Spleen (tissue), 11 donors: ENCODE measurements around the gene ARHGAP36. TPM values are rescaled to one million over a fixed set of nuclear protein-coding genes. Genes with fewer than 3 reads are reported as not detected.

Experiments used
- DNase-seq: peaks from one replicate; pipeline ENCODE4 v3.0.0-alpha.2; 2020
- H3K27ac ChIP-seq, 8 donors: fragments of 200-600 bp; sonication (generic) in 7 of 8; 1 replicate in 4 of 8; 2 replicates in 4 of 8; pipeline versions ENCODE4 v1.5.0 to v1.8.0; 2016 to 2021; ENCODE audit warnings: inconsistent platforms in 4 of 8, mild to moderate bottlenecking in 4 of 8, moderate library complexity in 1 of 8
- H3K27me3 ChIP-seq, 7 donors: fragments of 200-600 bp; sonication (generic) in 6 of 7; replicated peaks in 1 of 7; 1 replicate in 4 of 7; 2 replicates in 3 of 7; pipeline versions ENCODE4 v1.5.0 to v1.8.0; 2016 to 2021; ENCODE audit warnings: inconsistent platforms in 3 of 7, mild to moderate bottlenecking in 1 of 7
- H3K36me3 ChIP-seq, 6 donors: fragments of 200-600 bp; sonication (generic) in 5 of 6; 1 replicate in 4 of 6; 2 replicates in 2 of 6; pipeline versions ENCODE4 v1.5.0 to v1.8.0; 2016 to 2021; ENCODE audit warnings: inconsistent platforms in 2 of 6
- H3K4me1 ChIP-seq, 6 donors: fragments of 200-600 bp; sonication (generic) in 5 of 6; 1 replicate in 3 of 6; 2 replicates in 3 of 6; pipeline versions ENCODE4 v1.5.0 to v1.8.0; 2016 to 2021; ENCODE audit warnings: inconsistent platforms in 3 of 6
- H3K4me3 ChIP-seq, 8 donors: fragments of 200-600 bp; sonication (generic) in 7 of 8; 1 replicate in 4 of 8; 2 replicates in 4 of 8; pipeline versions ENCODE4 v1.5.0 to v1.8.0; 2016 to 2021; ENCODE audit warnings: inconsistent platforms in 4 of 8, mild to moderate bottlenecking in 4 of 8, moderate library complexity in 2 of 8
- H3K9me3 ChIP-seq, 8 donors: fragments of 200-600 bp; sonication (generic) in 7 of 8; 1 replicate in 4 of 8; 2 replicates in 4 of 8; pipeline versions ENCODE4 v1.5.0 to v1.8.0; 2016 to 2021; ENCODE audit warnings: inconsistent platforms in 4 of 8
- POLR2A ChIP-seq, 3 donors: fragments of 450-650 bp; IDR thresholded peaks; one replicate each; pipeline ENCODE4 v1.5.1; 2017; ENCODE audit warnings: antibody characterized with exemption in 3 of 3, mild to moderate bottlenecking in 1 of 3
- POLR2AphosphoS5 ChIP-seq, 3 donors: sonication (generic); formaldehyde crosslinking; IDR thresholded peaks; one replicate each; pipeline ENCODE4 v1.5.1; 2017; ENCODE audit warnings: antibody characterized with exemption in 3 of 3
- WGBS, 5 donors: extraction: QIAGEN DNeasy Blood & Tissue Kit in 3 of 5; methylation state at CpG; one replicate each; pipeline versions ENCODE4 v1.1.5 to v1.1.7; 2013 to 2018; 5-methylcytosine and 5-hydroxymethylcytosine counted together
- intact Hi-C: fragments of 100-400 bp; cut with DNase I; formaldehyde crosslinking; loops from one replicate; pipeline ENCODE4 v1.15.0; 2023; ENCODE audit warnings: low total_unique reads
- polyA plus RNA-seq, 3 donors: library from polyadenylated mRNA; stranded (reverse); fragments of 200-250 nt; gene quantifications; one replicate each; pipeline ENCODE4 v1.2.1, GENCODE V29; 2013
- total RNA-seq, 7 donors: library from RNA; depleted of rRNA in 3 of 7; stranded (reverse); fragments of >200 nt in 3 of 7; fragmentation: NEBNext Ultra II Directional in 4 of 7; extraction: Animal tissue kit (Norgen Biotek cat#: 25700) in 4 of 7; gene quantifications; one replicate each; pipeline versions ENCODE4 v1.1.0 to v1.2.1, GENCODE V29; 2016 to 2021
- TF ChIP-seq, protein P1 (sequence below), 11 experiments: fragments of 200-600 bp in 7 of 11; fragments of 450-650 bp in 4 of 11; sonication (generic) in 4 of 11; IDR thresholded peaks in 8 of 11; conservative IDR thresholded peaks in 3 of 11; 1 replicate in 7 of 11; 2 replicates in 4 of 11; pipeline versions ENCODE4 v1.4.0 to v1.8.0; 2016 to 2021; ENCODE audit warnings: antibody characterized with exemption in 11 of 11, inconsistent platforms in 4 of 11, mild to moderate bottlenecking in 1 of 11
- donor health status: healthy with polysubstance abuse.
- donor health status: DM: no; HTN: no; CAD: no; lungs with moderate emphysema.
- donor health status: DM: no; HTN: no; CAD: no.
- donor health status: Bipolar disorder and iron deficiency.
- donor health status: healthy.
- donor health status: DM: no; HTN: no; CAD: no.
- donor health status: DM: yes; HTN: yes; CAD: no.

The ARHGAP36 gene
- total and polyA plus RNA-seq, 10 donors, result not detected

DNA sequence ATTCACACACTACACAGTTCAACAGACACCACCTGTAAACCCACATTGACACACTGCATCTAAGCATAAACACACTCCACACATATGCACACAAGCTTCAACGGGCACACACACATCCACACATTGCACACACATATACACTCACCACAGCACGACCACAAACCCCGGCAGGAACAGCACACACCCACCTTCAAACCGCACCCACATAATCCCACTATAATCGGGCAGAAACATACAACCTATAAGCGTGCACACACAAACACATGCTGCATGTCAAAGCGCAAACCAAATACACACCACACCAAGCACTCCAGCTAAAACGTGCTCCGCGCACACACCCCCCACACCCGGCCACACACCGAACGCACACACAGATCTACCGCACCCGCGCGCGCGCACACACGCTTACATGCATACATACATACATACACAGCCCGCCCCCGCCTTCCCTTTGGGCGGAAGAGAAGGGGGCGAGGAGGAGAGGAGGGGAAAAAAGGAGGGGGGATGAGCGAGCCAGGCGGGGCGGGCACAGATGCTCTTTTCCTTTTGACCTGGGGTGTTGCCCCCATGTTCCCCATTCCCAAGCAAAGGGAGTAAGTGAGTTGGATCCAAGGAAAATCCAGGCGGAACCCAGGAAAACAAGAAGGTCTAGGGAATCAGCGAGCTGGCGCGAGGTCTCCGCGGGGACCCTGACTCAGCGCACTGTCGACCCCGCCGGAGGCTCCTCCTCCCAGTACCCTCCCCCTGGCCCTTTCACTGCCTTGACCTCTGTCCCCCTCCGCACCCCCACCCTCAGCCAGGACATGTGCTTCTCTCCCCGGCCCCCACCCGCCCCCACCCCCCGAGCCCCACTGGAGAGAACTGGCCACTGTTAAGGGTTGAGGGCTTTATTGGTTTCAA is 9.9 kb downstream of the ARHGAP36 start:
- Histone ChIP-seq H3K4me3 (no peak overlapping the region), H3K27ac (no peak overlapping the region), H3K4me1 (no peaks in the 10 kb centered on the region), H3K27me3 (peaks cover 2 to 68% (median 41%) of the 10 kb centered on the region in 7 donors), H3K36me3 (no peaks in the 10 kb centered on the region), H3K9me3 (no peaks in the 10 kb centered on the region)
- no peak for DNase-seq
- intact Hi-C loops, result no loop called here
- TF ChIP-seq, protein P1, sequence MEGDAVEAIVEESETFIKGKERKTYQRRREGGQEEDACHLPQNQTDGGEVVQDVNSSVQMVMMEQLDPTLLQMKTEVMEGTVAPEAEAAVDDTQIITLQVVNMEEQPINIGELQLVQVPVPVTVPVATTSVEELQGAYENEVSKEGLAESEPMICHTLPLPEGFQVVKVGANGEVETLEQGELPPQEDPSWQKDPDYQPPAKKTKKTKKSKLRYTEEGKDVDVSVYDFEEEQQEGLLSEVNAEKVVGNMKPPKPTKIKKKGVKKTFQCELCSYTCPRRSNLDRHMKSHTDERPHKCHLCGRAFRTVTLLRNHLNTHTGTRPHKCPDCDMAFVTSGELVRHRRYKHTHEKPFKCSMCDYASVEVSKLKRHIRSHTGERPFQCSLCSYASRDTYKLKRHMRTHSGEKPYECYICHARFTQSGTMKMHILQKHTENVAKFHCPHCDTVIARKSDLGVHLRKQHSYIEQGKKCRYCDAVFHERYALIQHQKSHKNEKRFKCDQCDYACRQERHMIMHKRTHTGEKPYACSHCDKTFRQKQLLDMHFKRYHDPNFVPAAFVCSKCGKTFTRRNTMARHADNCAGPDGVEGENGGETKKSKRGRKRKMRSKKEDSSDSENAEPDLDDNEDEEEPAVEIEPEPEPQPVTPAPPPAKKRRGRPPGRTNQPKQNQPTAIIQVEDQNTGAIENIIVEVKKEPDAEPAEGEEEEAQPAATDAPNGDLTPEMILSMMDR (IDR thresholded peaks at IDR 0.05 in 8 of 11, conservative IDR thresholded peaks at IDR 0.05 in 3 of 11), result no peak
- TF ChIP-seq POLR2A (IDR thresholded peaks at IDR 0.05), result no peak
- no peak for TF ChIP-seq POLR2AphosphoS5 (IDR thresholded peaks at IDR 0.05)
- WGBS, 5 donors, result 0 to 45% (median 3%) methylated on average over 17 to 41 of the region's 41 CpGs

DNA sequence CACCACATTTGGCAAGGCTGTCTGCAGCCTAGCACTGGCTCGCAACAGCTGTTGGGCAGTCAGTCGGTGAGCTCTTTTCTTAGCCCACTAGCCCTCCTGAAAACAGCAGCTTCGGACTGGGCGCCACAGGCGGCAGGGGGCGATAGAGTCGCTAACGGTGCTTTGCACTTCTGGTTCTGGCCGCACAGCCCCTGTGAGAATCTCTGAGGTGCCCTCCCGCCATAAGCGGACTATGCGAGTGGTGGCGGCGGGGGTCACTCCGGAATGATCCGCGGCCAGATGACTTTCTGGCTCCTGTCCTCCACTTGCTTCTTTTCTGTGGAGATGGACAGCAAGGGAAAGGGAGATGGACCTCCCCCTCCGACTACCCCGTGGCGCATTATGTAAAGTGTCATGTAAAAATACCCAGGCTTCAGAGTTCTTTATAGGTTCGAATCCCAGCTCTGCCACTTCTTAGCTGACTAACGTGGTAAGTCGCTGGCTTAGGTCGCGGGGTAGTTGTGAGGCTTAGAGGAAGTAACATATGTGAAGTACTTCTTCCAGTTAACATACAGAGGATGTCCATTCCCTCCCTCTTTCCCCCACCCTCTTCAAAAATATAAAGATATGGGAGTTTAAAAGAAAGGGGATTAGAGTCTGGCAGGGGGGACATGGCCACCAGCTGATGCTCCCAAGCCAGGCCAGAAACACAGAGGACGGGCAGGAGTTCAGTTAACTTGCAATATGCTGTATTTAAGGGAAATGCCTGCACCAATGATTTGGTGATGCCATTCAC is 11.0 kb downstream of the ARHGAP36 start:
- Histone ChIP-seq H3K27me3 (peaks cover 3 to 75% (median 47%) of the 10 kb centered on the region in 7 donors), H3K27ac (no peak overlapping the region), H3K36me3 (no peaks in the 10 kb centered on the region), H3K9me3 (no peaks in the 10 kb centered on the region), H3K4me3 (no peak overlapping the region), H3K4me1 (no peaks in the 10 kb centered on the region)
- 8 to 44% (median 24%) methylated on average over 9 to 26 of the region's 26 CpGs for WGBS, 5 donors
- TF ChIP-seq, protein P1 (IDR thresholded peaks at IDR 0.05 in 8 of 11, conservative IDR thresholded peaks at IDR 0.05 in 3 of 11), result no peak
- TF ChIP-seq POLR2A (IDR thresholded peaks at IDR 0.05) (no peak), POLR2AphosphoS5 (IDR thresholded peaks at IDR 0.05) (no peak)
- intact Hi-C loops, result no loop called here
- no peak for DNase-seq

DNA sequence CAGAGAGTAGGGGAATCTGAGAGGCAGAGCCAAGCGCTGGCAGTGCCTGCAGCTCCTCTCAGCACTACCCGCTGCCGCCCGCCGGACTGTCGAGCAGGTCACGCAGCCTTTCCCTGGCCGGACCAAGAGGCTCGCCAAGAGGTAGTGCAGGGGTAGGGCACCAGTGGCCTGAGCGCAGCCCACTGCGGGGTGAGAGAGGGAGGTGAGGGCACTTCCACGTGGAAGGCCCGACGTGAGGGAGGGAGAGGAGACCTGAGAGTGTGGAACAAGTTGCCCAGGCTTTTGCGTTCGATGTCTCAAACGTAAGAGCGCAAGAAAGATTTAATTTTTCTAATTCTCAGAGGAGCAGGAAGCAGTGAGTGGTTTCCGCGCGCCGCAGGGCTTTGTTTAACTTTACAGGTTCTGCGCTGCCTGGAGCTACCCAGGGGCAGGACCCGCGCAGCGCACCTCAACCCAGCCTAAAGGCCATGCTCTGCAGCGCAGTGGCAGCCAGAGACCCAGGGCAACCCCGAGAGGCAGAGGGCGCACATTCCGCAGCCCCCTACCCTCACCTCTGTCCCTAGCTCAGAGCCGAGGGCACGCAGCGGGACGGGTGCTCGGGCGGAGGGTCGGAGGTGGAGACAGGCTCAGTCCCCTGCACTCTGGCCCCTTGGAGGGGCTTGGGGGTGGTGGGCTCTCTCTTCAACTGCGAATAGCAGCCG is 14.9 kb downstream of the ARHGAP36 start:
- no peak for TF ChIP-seq POLR2A (IDR thresholded peaks at IDR 0.05)
- TF ChIP-seq, protein P1 (IDR thresholded peaks at IDR 0.05 in 8 of 11, conservative IDR thresholded peaks at IDR 0.05 in 3 of 11), result no peak
- no peak for TF ChIP-seq POLR2AphosphoS5 (IDR thresholded peaks at IDR 0.05)
- H3K36me3 ChIP-seq, result no peaks in the 10 kb centered on the region
- no peaks in the 10 kb centered on the region for H3K9me3 ChIP-seq
- no peak overlapping the region for H3K4me3 ChIP-seq
- intact Hi-C loops, result no loop called here
- H3K27me3 ChIP-seq, result peaks cover 0 to 50% (median 33%) of the 10 kb centered on the region in 7 donors
- no peak overlapping the region for H3K27ac ChIP-seq
- DNase-seq, result no peak
- H3K4me1 ChIP-seq, result no peaks in the 10 kb centered on the region
- WGBS, 5 donors, result 4 to 33% (median 7%) methylated on average over 16 to 39 of the region's 39 CpGs
